IPS DF 19.7 (cell line): ENCODE results near the gene PPA1.
"Not testable (repeated sequence)": the region's sequence is repeated elsewhere in the genome, so short reads cannot be mapped to it uniquely, and the experiment has no call there.

ENCODE experiments used
- DNase-seq: peaks from one replicate; pipeline ENCODE4 v3.0.0-alpha.2; 2013; ENCODE audit warnings: low read depth, low spot score

The PPA1 gene

DNA sequence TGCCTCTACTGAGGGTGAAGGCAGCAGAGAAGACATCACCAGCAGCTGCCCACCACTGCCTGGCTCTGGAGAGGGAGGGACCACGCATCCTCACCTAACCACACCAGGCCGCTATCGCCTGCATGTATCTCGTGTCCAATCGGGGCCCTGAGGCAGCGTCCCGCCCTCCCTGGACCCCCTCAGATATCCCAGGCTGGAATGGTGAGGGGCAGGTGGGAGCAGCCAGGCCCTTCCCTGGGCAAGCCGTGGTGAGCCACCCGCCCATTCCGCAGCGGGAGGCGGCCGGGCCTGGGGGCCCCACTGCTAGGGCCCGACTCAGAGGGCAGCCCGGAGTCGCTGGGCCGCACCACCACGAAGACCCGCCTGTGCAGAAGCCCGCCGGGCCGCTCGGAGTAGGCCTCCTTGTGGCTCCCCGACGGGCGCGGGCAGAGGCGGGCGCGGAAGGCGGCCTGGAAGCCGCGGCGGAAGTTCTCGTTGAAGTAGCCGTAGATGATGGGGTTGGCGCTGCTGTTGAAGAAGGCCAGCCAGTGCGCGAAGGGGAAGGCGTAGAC is 21.6 kb upstream of the PPA1 start:
- no peak for DNase-seq

- no peak for DNase-seq
Observed at GRCh38 chr10:70253878-70254765, 20.9 kb upstream of the PPA1 start.

DNA sequence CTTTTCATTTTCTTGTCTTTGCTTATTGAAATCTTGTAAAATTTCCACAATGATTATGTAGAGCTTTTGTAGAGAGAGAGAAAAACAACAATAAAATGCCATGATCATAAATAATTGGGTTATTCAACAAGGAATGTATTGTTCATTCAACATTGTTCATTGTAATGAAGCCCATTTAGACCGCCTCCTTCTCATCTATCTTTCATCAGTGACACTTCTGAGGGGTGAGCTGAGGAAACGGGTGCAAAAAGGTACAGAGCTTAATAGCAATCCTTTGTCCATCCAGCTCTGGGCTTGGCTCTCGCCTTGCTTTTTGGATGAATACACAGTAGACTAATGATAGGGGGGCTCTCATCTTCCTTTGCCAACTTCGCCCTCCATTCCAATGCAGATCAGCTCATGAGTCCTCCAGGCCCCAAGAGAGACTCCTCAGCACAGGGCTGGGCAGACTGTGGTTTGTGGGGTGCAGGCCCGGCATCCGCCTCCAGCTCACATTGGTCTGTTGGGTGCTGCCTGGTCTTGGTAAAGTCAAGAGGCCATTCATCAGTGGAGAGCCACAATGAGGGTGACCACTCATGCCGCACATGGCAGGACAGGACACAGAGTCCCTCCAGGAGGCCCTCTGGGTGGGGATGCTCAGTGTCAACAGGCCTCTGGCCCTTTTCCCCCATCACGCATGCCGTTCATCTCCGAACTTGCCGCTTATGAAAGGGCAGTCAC is 17.9 kb upstream of the PPA1 start:
- DNase-seq: no peak

GRCh38 chr10:70247360-70247759 is 14.1 kb upstream of the PPA1 start:
- DNase-seq: no peak

GRCh38 chr10:70241081-70241480 is 7.9 kb upstream of the PPA1 start:
- DNase-seq: no peak

GRCh38 chr10:70239986-70240385 is 6.8 kb upstream of the PPA1 start:
- not testable (repeated sequence) for DNase-seq

DNA sequence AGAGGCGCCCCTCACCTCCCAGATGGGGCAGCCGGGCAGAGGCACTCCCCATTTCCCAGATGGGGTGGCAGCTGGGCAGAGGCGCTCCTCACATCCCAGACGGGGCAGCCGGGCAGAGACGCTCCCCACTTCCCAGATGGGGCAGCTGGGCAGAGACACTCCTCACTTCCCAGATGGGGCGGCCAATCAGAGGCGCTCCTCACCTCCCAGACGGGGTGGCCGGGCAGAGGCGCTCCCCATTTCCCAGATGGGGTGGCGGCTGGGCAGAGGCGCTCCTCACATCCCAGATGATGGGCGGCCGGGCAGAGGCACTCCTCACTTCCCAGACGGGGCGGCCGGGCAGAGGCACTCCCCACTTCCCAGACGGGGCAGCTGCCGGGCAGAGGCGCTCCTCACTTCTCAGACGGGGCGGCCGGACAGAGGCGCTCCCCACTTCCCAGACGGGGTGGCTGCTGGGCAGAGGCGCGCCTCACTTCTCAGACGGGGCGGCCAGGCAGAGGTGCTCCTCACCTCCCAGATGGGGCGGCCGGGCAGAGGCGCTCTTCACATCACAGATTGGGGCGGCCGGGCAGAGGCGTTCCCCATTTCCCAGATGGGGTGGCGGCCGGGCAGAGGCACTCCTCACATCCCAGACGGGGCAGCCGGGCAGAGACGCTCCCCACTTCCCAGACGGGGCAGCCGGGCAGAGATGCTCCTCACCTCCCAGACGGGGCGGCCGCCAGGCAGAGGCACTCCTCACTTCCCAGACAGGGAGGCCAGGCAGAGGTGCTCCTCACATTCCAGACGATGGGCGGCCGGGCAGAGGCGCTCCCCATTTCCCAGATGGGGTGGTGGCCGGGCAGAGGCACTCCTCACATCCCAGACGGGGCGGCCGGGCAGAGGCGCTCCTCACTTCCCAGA is 6.1 kb upstream of the PPA1 start:
- not testable (repeated sequence) for DNase-seq

- DNase-seq: not testable (repeated sequence)
Observed at GRCh38 chr10:70237958-70238536, 4.8 kb upstream of the PPA1 start.

DNA sequence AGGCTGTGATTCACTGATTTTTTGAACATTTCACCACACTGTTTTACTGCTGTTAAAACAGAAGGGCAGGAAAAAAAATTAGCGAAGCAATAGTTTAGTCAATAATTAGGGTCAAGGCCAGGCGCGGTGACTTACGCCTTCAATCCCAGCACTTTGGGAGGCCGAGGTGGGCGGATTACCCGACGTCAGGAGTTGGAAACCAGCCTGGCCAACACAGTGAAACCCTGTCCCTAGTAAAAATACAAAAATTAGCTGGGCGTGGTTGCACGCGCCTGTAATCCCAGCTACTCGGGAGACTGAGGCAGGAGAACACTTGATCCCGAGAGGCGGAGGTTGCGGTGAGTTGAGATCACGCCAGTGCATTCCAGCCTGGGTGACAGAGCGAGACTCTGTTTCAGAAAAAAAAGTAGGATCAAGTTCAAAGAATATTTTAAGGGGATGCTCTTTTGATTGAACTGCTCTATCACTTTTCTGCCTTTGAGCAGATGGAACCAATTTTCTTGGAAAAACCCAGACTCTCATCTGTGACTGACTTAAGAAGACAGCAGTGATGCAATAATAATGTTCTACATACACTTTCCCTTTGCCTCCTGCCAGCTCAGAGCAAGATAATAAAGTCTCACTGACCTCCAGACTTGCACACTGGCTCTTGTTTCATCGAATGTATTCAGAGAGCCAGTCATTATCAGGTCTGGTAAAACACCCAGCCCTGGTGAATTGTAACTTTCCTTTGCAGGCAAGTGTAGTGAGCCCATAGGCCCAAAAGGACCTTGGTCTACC is 1.6 kb upstream of the PPA1 start:
- no peak for DNase-seq

DNA sequence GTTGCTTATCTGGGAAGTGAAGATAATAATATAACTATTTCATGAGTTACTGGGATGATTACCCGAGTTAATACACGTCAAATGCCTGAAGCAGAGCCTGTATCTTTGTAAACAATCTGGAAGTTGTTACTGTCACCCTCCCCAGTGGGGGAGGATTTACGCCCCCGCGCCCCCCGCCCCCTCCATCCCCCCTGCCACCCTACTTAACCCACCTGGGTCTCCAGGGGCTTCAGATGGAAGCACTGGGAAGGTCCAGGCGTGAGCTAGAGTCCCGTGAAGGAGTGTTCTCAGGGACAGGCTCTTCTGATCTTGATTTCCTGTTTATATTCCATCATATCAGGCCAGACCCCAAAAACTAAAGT is 691 bp upstream of the PPA1 start:
- DNase-seq: no peak

- no peak for DNase-seq
Observed at GRCh38 chr10:70232859-70233108, 445 bp downstream of the PPA1 start.

GRCh38 chr10:70232155-70232858 is 922 bp downstream of the PPA1 start:
- no peak for DNase-seq

GRCh38 chr10:70228491-70228890 is 4.7 kb downstream of the PPA1 start:
- no peak for DNase-seq

- no peak for DNase-seq
Observed at GRCh38 chr10:70227548-70228320, 5.5 kb downstream of the PPA1 start.

DNA sequence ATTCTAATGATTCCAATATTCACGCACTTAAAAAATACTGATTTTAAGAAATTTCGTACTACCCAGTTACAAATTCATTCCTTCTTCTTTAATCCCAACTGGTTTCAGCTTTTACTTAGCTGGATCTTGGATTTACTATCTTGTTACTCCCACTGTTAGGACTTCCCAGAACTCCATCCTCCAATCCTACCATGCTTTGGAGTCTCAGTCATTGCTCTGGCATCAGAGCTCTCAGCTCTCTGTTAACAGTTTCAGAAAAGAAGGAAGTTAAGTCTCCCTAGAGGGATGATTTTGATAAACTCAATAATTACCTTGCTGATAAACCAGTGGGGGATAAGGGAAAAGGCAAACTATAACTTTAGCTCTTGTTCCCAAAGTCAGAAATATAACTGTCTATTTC is 9.5 kb downstream of the PPA1 start:
- no peak for DNase-seq

- not testable (repeated sequence) for DNase-seq
Observed at GRCh38 chr10:70222811-70223447, 10.3 kb downstream of the PPA1 start.

- DNase-seq: no peak
Observed at GRCh38 chr10:70222340-70222794, 10.9 kb downstream of the PPA1 start.

- DNase-seq: no peak
Observed at GRCh38 chr10:70221030-70221429, 12.2 kb downstream of the PPA1 start.

- no peak for DNase-seq
Observed at GRCh38 chr10:70212879-70213278, 20.4 kb downstream of the PPA1 start.
